Measurements from ENCODE around the gene IAPP.
"Not testable (repeated sequence)": the region's sequence is repeated elsewhere in the genome, so short reads cannot be mapped to it uniquely, and the experiment has no call there.

Gene IAPP

DNA sequence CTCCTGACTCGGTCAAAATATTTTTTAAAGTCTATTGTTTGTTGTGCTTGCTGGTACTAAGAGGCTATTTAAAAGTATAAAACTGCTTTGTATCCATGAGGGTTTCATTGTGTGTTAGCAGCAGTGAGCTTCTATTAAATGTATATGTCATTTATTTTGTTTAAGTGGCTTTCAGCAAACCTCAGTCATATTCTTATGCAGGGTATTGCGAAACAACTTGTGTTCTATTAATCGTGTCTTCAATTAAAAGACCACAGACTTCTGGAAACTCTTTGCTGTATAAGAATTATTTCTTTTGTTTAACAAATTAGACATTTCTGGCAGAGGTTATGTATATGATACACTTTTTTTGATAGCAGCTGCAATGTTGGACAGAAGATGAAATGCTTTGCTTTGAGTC, 6.5 kb downstream of the IAPP start:
- DNase-seq (ENCODE audit: low spot score) (no peak), FAIRE-seq (no peak)

DNA sequence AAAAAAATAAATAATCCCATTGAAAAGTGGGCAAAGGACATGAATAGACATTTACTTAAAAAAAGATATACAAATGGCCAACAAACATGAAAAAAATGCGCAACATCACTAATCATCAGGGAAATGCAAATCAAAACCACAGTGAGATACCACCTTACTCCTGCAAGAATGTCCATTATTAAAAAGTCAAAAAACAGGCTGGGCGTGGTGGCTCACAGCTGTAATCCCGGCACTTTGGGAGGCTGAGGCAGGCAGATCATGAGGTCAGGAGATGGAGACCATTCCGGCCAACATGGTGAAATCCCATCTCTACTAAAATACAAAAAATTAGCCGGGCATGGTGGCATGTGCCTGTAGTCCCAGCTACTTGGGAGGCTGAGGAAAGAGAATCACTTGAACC, 8.6 kb downstream of the IAPP start:
- not testable (repeated sequence) for DNase-seq (ENCODE audit: low spot score); FAIRE-seq

DNA sequence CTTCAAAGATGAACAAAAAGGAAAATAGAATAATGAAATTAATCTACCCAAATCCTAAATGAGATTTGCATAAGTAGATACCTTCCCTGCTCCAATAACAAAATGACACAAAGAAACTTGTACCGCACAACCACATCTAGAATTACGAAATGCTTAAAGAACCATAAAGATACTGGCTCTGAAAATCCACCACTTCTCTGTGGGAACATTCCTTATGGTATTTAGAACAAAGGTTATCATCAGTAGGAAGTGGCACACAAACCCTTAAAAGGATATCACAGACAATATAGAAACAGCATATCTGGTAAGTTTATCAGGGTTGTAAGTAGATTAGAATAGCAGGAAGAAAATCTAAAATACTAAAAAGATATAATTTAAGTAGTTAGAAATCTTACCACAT, 11.6 kb downstream of the IAPP start:
- DNase-seq (ENCODE audit: low spot score): no peak
- FAIRE-seq: no peak

DNA sequence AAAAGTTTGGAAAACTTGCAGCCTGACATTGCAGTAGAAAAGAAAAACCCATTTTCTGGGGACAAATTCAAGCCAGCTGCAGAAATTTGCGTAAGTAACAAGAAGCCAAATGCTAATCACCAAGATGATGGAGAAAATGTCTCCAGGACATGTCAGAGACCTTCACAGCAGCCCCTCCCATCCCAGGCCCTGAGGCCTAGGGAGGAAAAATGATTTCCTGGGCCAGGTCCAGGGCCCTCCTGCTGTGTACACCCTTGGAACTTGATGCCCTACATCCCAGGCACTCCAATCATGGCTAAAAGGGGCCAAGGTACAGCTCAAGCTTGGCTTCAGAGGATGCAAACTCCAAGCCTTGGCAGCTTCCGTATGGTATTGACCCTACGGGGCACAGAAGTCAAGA, 14.5 kb downstream of the IAPP start:
- no peak for DNase-seq (ENCODE audit: low spot score)
- FAIRE-seq: no peak

DNA sequence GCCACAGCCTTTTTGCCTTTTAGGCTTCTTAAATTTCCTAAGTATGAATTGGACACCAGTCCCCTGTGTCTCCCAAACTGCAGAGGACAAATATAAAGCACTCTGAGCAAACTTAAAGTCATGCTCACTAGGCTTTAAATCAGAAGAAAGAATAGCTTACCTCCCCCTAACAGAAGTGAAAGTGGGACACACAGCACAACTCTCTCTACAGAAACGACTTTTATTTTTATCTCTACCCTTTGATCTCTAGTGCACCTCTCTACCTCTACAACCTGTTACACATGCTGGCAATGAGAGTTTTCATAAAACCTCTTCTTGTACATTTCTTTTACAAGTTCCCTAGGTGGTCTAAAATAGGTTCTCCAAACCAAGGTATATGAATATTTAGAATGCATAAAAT, 19.7 kb downstream of the IAPP start:
- FAIRE-seq (no peak), DNase-seq (ENCODE audit: low spot score) (no peak)

DNA sequence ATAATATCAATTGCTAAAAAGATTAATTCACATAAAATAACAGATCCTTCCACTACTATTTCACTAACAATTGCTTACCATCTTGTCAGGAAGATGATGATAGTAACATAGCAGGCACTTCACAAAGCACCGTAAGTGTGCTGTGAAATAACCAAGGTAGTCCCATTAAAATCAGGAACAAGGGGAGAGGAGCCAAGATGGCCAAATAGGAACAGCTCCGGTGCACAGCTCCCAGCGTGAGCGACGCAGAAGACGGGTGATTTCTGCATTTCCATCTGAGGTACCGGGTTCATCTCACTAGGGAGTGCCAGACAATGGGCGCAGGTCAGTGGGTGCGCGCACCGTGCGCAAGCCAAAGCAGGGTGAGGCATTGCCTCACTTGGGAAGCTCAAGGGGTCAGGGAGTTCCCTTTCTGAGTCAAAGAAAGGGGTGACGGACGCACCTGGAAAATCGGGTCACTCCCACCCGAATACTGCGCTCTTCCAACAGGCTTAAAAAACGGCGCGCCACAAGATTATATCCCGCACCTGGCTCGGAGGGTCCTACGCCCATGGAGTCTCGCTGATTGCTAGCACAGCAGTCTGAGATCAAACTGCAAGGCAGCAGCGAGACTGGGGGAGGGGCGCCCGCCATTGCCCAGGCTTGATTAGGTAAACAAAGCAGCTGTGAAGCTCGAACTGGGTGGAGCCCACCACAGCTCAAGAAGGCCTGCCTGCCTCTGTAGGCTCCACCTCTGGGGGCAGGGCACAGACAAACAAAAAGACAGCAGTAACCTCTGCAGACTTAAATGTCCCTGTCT, 22.3 kb downstream of the IAPP start:
- FAIRE-seq; DNase-seq (ENCODE audit: low spot score): not testable (repeated sequence)

DNA sequence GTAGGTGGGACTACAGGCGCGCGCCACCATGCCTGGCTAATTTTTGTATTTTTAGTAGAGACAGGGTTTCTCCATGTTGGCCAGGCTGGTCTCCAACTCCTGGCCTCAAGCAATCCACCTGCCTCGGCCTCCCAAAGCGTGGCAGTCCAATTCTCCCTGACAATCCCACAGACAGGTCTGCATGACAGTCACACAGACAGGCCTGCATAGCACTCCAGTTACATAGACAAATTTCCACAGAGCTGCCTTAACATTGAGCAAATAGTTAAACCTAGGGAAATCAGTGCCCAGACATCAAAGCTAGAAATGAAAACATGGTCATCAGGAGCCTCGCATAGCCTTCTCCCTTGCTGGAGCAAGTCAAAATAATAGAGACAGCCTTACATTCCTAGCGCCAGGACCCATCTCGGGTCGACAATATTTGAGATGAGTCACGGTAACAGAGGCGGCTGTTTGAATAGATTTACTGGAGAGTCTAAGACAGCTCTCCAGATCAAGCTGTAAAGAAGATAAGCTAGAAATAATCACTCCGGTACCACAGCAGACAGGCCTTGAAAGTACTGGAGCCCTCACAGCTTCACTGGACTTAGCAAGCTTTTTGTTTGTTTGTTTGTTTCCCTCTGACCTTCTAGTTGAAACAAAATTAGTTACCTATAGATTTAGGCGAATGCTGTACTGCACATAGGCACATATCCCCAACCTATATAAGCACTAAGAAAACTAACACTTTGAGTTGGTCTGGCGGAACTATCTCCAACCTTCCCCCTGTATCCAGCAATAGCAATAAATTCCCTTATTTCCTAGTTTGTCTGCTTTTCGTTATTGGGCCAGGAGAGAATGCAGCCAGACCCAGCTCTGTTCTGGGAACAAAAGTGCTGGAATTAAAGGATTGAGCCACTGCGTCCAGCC, 40.9 kb downstream of the IAPP start:
- DNase-seq (ENCODE audit: low spot score) (peak; percentile 28), FAIRE-seq (no peak)

DNA sequence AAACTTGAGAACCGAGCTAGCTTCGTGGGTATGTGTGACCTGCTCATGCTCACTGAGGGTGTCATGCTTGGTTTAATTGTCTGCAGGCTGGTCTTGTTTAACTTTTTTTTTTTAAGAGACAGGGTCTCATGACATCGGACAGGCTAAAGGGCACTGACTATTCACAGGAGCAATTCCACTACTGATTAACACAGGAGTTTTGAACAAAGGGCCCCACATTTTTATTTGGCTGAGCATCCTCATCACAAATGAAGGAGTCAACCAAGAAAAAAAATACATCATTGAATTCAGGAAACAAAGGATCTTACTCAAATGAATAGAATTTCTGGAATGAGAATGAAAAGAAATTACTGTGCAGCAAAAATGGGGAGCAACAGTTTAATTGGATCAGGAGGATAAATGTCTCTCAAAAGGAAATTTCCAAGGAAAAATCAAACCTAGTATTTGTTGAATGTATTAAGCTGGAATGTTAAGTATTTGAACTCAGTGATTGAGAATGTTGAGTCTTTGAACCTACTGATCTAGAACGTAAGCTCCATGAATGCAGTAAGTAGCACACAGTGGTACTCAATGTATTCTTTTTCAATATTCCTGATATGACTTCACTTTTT, 43.9 kb downstream of the IAPP start:
- FAIRE-seq (no peak), DNase-seq (ENCODE audit: low spot score) (no peak)

DNA sequence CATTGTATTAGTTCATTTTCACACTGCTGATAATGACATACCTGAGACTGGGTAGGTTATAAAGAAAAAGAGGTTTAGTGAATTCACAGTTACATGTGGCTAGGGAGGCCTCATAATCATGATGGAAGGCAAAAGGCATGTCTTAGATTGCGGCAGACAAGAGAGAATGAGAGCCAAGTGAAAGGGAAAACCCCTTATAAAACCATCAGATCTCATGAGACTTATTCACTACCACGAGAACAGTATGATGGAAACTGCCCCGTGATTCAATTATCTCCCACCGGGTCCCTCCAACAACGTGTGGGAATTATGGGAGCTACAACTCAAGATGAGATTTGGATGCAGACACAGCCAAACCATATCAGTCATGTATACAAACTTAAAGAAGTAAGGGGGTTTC, 45.7 kb downstream of the IAPP start:
- DNase-seq (ENCODE audit: low spot score); FAIRE-seq: not testable (repeated sequence)

DNA sequence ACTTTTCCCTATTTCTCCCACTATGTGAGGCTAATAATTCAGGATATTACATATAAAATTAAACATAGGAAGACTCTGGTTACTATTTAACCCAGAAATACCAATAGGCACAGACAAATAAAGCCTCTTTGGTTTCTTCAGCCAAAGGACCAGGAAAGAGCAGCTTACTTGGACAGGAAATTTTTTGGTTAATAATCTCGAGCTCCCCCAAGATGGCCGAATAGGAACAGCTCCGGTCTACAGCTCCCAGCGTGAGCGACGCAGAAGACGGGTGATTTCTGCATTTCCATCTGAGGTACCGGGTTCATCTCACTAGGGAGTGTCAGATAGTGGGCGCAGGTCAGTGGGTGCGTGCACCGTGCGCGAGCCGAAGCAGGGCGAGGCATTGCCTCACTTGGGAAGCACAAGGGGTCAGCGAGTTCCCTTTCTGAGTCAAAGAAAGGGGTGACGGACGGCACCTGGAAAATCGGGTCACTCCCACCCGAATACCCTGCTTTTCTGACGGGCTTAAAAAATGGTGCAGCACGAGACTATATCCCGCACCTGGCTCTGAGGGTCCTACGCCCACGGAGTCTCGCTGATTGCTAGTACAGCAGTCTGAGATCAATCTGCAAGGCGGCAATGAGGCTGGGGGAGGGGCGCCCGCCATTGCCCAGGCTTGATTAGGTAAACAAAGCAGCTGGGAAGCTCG, 46.5 kb downstream of the IAPP start:
- not testable (repeated sequence) for FAIRE-seq; DNase-seq (ENCODE audit: low spot score)

DNA sequence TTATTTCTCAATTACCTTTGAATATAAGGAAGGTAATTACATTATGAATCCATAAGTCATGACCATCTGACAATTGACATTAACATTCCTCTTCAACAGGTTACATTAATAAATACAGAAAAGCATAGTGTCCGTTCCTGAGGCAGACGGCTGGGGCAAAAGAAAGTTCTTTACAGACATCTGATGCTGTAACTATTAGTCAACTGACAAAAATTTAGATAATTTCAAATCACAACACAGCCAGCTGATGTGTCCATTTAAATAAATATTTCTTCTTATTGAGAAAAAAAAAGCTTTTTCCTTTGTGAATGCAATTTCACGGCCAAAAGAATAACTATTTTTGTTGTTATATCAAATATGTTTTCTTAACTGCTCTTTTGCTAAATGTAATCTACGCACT, 55.5 kb downstream of the IAPP start:
- no peak for DNase-seq (ENCODE audit: low spot score)
- FAIRE-seq: no peak

Data from urothelium cell line (cell line).